SK-N-SH (cell line): ENCODE data around the gene MAN2B1. TPM values are rescaled to one million over a fixed set of nuclear protein-coding genes. Genes with fewer than 3 reads are reported as not detected.

Experiments
- CHD2 ChIP-seq: fragments of 150-350 bp; IDR thresholded peaks from 2 replicates; pipeline ENCODE4 v1.6.1; 2018; ENCODE audit warnings: low read length; ENCODE audit not compliant: partially characterized antibody
- ELF1 ChIP-seq: IDR thresholded peaks from 2 replicates; pipeline ENCODE4 v1.4.0; 2012
- FOSL2 ChIP-seq: IDR thresholded peaks from 2 replicates; pipeline ENCODE4 v1.4.0; 2012; ENCODE audit warnings: low read depth, mild to moderate bottlenecking, moderate library complexity, borderline replicate concordance
- FOXM1 ChIP-seq: IDR thresholded peaks from 2 replicates; pipeline ENCODE4 v1.4.0; 2012; ENCODE audit warnings: low read depth, mild to moderate bottlenecking
- GABPA ChIP-seq: IDR thresholded peaks from 2 replicates; pipeline ENCODE4 v1.4.0; 2012; ENCODE audit warnings: low read depth, mild to moderate bottlenecking
- GATA2 ChIP-seq: sonication (generic); formaldehyde crosslinking; IDR thresholded peaks from 2 replicates; pipeline ENCODE4 v1.5.0; 2020; ENCODE audit warnings: mild to moderate bottlenecking, missing genetic modification reagents
- JUND ChIP-seq: IDR thresholded peaks from 2 replicates; pipeline ENCODE4 v1.4.0; 2012
- MEF2A ChIP-seq: IDR thresholded peaks from 2 replicates; pipeline ENCODE4 v1.4.0; 2012; ENCODE audit warnings: low read depth, borderline replicate concordance
- MXI1 ChIP-seq: IDR thresholded peaks from 2 replicates; pipeline ENCODE4 v1.6.1; 2012; ENCODE audit warnings: mild to moderate bottlenecking, low read depth, low read length, improper control_type of control experiment
- PBX3 ChIP-seq: IDR thresholded peaks from 2 replicates; pipeline ENCODE4; 2012
- RAD21 ChIP-seq: IDR thresholded peaks from 2 replicates; pipeline ENCODE4 v1.6.1; 2012; ENCODE audit warnings: mild to moderate bottlenecking, low read length
- RCOR1 ChIP-seq: fragments of 150-350 bp; IDR thresholded peaks from 2 replicates; pipeline ENCODE4 v1.6.1; 2017; ENCODE audit warnings: antibody characterized with exemption, low read length
- REST ChIP-seq: IDR thresholded peaks from 2 replicates; pipeline ENCODE4 v1.6.1; 2012; ENCODE audit warnings: mild to moderate bottlenecking, low read depth, low read length, moderate library complexity
- RFX5 ChIP-seq: IDR thresholded peaks from 2 replicates; pipeline ENCODE4 v1.6.1; 2012; ENCODE audit warnings: mild to moderate bottlenecking, improper control_type of control experiment, low read length
- RXRA ChIP-seq: IDR thresholded peaks from 2 replicates; pipeline ENCODE4 v1.4.0; 2012; ENCODE audit warnings: low read depth, mild to moderate bottlenecking, borderline replicate concordance
- SIN3A ChIP-seq: IDR thresholded peaks from 2 replicates; pipeline ENCODE4 v1.6.1; 2012; ENCODE audit warnings: low read depth, mild to moderate bottlenecking, low read length, moderate library complexity, borderline replicate concordance
- SMC3 ChIP-seq: IDR thresholded peaks from 2 replicates; pipeline ENCODE4 v1.6.1; 2012; ENCODE audit warnings: low read depth, low read length, improper control_type of control experiment
- USF1 ChIP-seq: IDR thresholded peaks from 2 replicates; pipeline ENCODE4 v1.4.0; 2012; ENCODE audit warnings: low read depth, borderline replicate concordance
- YY1 ChIP-seq: IDR thresholded peaks from 2 replicates; pipeline ENCODE4 v1.4.0; 2012; ENCODE audit warnings: low read depth, mild to moderate bottlenecking
- polyA plus RNA-seq, 3 experiments: library from polyadenylated mRNA; depleted of rRNA; stranded (reverse); fragments of >200 nt; gene quantifications; 2 replicates each; pipeline ENCODE4 v1.2.3, GENCODE V29; 2012

The MAN2B1 gene
- polyA plus RNA-seq, 1 of the 3 experiments (the other 2 are of a cell fraction) = 47.0 TPM

- TF ChIP-seq SMC3 (no peak), RAD21 (0 out of 2 replicates have a peak, but pooled peaks have one; percentile 6), REST (peak; percentile 35; the same call in 1 of the 2 replicates), YY1 (no peak), SIN3A (peak; percentile 96; the same call in 1 of the 2 replicates), RFX5 (peak; percentile 97), MXI1 (peak; percentile 94), PBX3 (peak; percentile 88), RCOR1 (no peak), GABPA (peak; percentile 93), FOSL2 (no peak), USF1 (no peak), MEF2A (no peak), JUND (no peak), CHD2 (no peak), RXRA (no peak), FOXM1 (no peak), ELF1 (peak; percentile 96), GATA2 (no peak)
- TF ChIP-seq, all 33 proteins: peak for 15
Measured at GRCh38 chr19:12610540-12611360, 55.8 kb downstream of the MAN2B1 start, which contains the start of the genes ZNF490 and ZNF791 (continued).
